CD4-positive, alpha-beta memory T cell (primary cell): ENCODE measurements around the gene ZNF367. TPM values are rescaled to one million over a fixed set of nuclear protein-coding genes. Genes with fewer than 3 reads are reported as not detected.
A peak's percentile ranks its signal among the peaks of the same experiment; 100 is the strongest.

Experiments used
- CTCF ChIA-PET: fragments of 350-600 bp; sonication (Branson Sonifier 250); formaldehyde crosslinking; loops from one replicate; lab custom pipeline; 2021; ENCODE audit warnings: inconsistent platforms; ENCODE audit not compliant: partially characterized antibody; lab: Charles Lee
- POLR2A ChIA-PET: fragments of 350-600 bp; sonication (Branson Sonifier 250); formaldehyde crosslinking; loops from one replicate; lab custom pipeline; 2021; ENCODE audit not compliant: partially characterized antibody; lab: Charles Lee
- DNase-seq, 5 donors: peaks; one replicate each; pipeline versions ENCODE4 v3.0.0 to v3.0.0-alpha.2; 2020 to 2022; ENCODE audit warnings: mixed read lengths in 1 of 5
- H3K27ac ChIP-seq: one replicate; pipeline ENCODE4 v1.7.0; 2013; ENCODE audit warnings: low read depth, low read length
- H3K27me3 ChIP-seq: 2 replicates; pipeline ENCODE4 v1.7.0; 2013; ENCODE audit warnings: mild to moderate bottlenecking, low read length, moderate library complexity; ENCODE audit not compliant: insufficient read depth
- H3K36me3 ChIP-seq: 2 replicates; pipeline ENCODE4 v1.7.0; 2013; ENCODE audit warnings: mild to moderate bottlenecking, low read length, moderate library complexity; ENCODE audit not compliant: insufficient read depth
- H3K4me1 ChIP-seq: 2 replicates; pipeline ENCODE4 v1.7.0; 2013; ENCODE audit warnings: mild to moderate bottlenecking, low read length, moderate library complexity; ENCODE audit not compliant: insufficient read depth
- H3K4me3 ChIP-seq, 2 donors: one replicate each; pipeline ENCODE4 v1.7.0; 2013; ENCODE audit warnings: low read length in 2 of 2, mild to moderate bottlenecking in 1 of 2
- H3K9me3 ChIP-seq, 2 donors: one replicate each; pipeline ENCODE4 v1.7.0; 2013; ENCODE audit warnings: low read length in 2 of 2, control low read depth in 1 of 2; ENCODE audit not compliant: control insufficient read depth in 1 of 2
- H3K27ac Mint-ChIP-seq, 7 donors: one replicate each; pipeline ENCODE4 v1.8.0; 2020 to 2021; ENCODE audit warnings: mixed read lengths in 7 of 7, mild to moderate bottlenecking in 6 of 7, inconsistent platforms in 3 of 7, moderate library complexity in 3 of 7
- H3K27me3 Mint-ChIP-seq, 2 donors: one replicate each; pipeline ENCODE4 v1.8.0; 2020 to 2021; ENCODE audit warnings: mixed read lengths in 2 of 2
- H3K36me3 Mint-ChIP-seq, 2 donors: one replicate each; pipeline ENCODE4 v1.8.0; 2020 to 2021; ENCODE audit warnings: mixed read lengths in 2 of 2, inconsistent platforms in 1 of 2, mild to moderate bottlenecking in 1 of 2
- H3K4me1 Mint-ChIP-seq, 4 donors: one replicate each; pipeline ENCODE4 v1.8.0; 2020 to 2021; ENCODE audit warnings: mixed read lengths in 4 of 4, mild to moderate bottlenecking in 1 of 4
- H3K4me3 Mint-ChIP-seq, 8 donors: one replicate each; pipeline ENCODE4 v1.8.0; 2020 to 2021; ENCODE audit warnings: mixed read lengths in 8 of 8, mild to moderate bottlenecking in 7 of 8, moderate library complexity in 6 of 8, inconsistent platforms in 3 of 8
- H3K9me3 Mint-ChIP-seq, 8 donors: one replicate each; pipeline ENCODE4 v1.8.0; 2020 to 2021; ENCODE audit warnings: mixed read lengths in 8 of 8, mild to moderate bottlenecking in 5 of 8, inconsistent platforms in 3 of 8, moderate library complexity in 1 of 8
- intact Hi-C: fragments of 100-400 bp; cut with micrococcal nuclease; formaldehyde crosslinking; loops from one replicate; pipeline ENCODE4 v1.15.1; 2023
- polyA plus RNA-seq, 2 donors: library from polyadenylated mRNA; unstranded; fragments of 300-500 nt; fragmentation: Illumina TruSeq; gene quantifications; one replicate each; pipeline ENCODE4 v1.2.3, GENCODE V29; 2021
- total RNA-seq, 2 experiments: library from RNA; stranded (reverse); gene quantifications; one replicate each; pipeline ENCODE4 v1.2.3, GENCODE V29; 2021

ZNF367 gene
- total RNA-seq: 1 to 10 TPM; 5.1 to 5.4 TPM
- polyA plus RNA-seq: 1 to 10 TPM in 1 of 2 donors, under 1 TPM in 1; 0.39 to 1.7 TPM

- POLR2A ChIA-PET: interaction anchor here (1.1 to 8.0 kb wide), 7 partner anchors 19 to 148 kb away, joined by 3 to 123 read pairs (median 14); partner anchors contain the start of genes HABP4 and SLC35D2
- H3K27ac Mint-ChIP-seq: peak within 1 kb of the TSS; percentile 92 to 99 (median 97)
- peaks cover 0 to 4% (median 0%) of the 10 kb centered on the region in 8 donors for H3K9me3 Mint-ChIP-seq
- intact Hi-C loops: loop anchor here (1.0 to 10.0 kb wide), 10 partner anchors 32 to 1691 kb away; partner anchors contain the start of genes AOPEP, CDC14B, HABP4 and NCBP1
- peaks cover 0 to 5% of the 10 kb centered on the region in 2 donors for H3K36me3 Mint-ChIP-seq
- no peaks in the 10 kb centered on the region for H3K36me3 ChIP-seq
- H3K4me1 ChIP-seq: peaks cover 48% of the 10 kb centered on the region
- H3K9me3 ChIP-seq: no peaks in the 10 kb centered on the region
- CTCF ChIA-PET: interaction anchor here (2.2 kb wide), 1 partner anchor 31 kb away, joined by 7 read pairs; the partner anchor contains the start of gene HABP4
- peak within 1 kb of the TSS; percentile 81 for H3K27ac ChIP-seq
- no peaks in the 10 kb centered on the region for H3K27me3 Mint-ChIP-seq
- peaks cover 24 to 49% (median 31%) of the 10 kb centered on the region in 4 donors for H3K4me1 Mint-ChIP-seq
- DNase-seq: peak; percentile 90 to 92 (median 92)
- H3K27me3 ChIP-seq: no peaks in the 10 kb centered on the region
- peak within 1 kb of the TSS; percentile 90 to 98 (median 92) for H3K4me3 Mint-ChIP-seq
- H3K4me3 ChIP-seq: peak within 1 kb of the TSS; percentile 86 to 89
These were observed at the start of gene ZNF367 for GRCh38 chr9:96418083-96418919. Gene ZNF367 (minus strand): TSS chr9:96418370. CDS start chr9:96418032, 338 bp downstream.

- H3K36me3 ChIP-seq: peaks cover 14% of the 10 kb centered on the region
- DNase-seq: no peak
- Mint-ChIP-seq H3K4me1 (no peaks in the 10 kb centered on the region), H3K9me3 (no peaks in the 10 kb centered on the region), H3K27ac (peak overlapping the region in 1 of 7 donors; percentile 29), H3K36me3 (peaks cover 30 to 49% of the 10 kb centered on the region in 2 donors), H3K27me3 (no peaks in the 10 kb centered on the region), H3K4me3 (no peak overlapping the region)
- POLR2A ChIA-PET: interaction anchor here (1.7 kb wide), 1 partner anchor 17 kb away, joined by 5 read pairs; no protein-coding TSS in a partner anchor
- H3K27ac ChIP-seq: no peak overlapping the region
- no peaks in the 10 kb centered on the region for H3K27me3 ChIP-seq
- CTCF ChIA-PET: interaction anchor here (0.7 to 0.8 kb wide), 3 partner anchors 26 to 150 kb away, joined by 3 read pairs; no protein-coding TSS in a partner anchor
- H3K4me1 ChIP-seq: no peaks in the 10 kb centered on the region
- no peaks in the 10 kb centered on the region for H3K9me3 ChIP-seq
- no peak overlapping the region for H3K4me3 ChIP-seq
- intact Hi-C loops: no loop called here
These were observed 49.6 kb upstream of the ZNF367 start for GRCh38 chr9:96467784-96468183.

GRCh38 chr9:96464426-96464825 is 46.3 kb upstream of the ZNF367 start:
- Mint-ChIP-seq H3K27ac (peak overlapping the region in 2 of 7 donors; percentile 2 to 25), H3K9me3 (no peaks in the 10 kb centered on the region), H3K27me3 (no peaks in the 10 kb centered on the region), H3K4me3 (no peak overlapping the region), H3K36me3 (peaks cover 35 to 60% of the 10 kb centered on the region in 2 donors), H3K4me1 (no peaks in the 10 kb centered on the region)
- Histone ChIP-seq H3K27me3 (no peaks in the 10 kb centered on the region), H3K4me3 (no peak overlapping the region), H3K27ac (no peak overlapping the region), H3K9me3 (no peaks in the 10 kb centered on the region), H3K4me1 (no peaks in the 10 kb centered on the region), H3K36me3 (no peaks in the 10 kb centered on the region)
- ChIA-PET CTCF (no interaction called here), POLR2A (no interaction called here)
- DNase-seq: no peak
- intact Hi-C loops: no loop called here

GRCh38 chr9:96462541-96462940 is 44.4 kb upstream of the ZNF367 start:
- Histone ChIP-seq H3K27me3 (no peaks in the 10 kb centered on the region), H3K36me3 (no peaks in the 10 kb centered on the region), H3K4me3 (no peak overlapping the region), H3K9me3 (no peaks in the 10 kb centered on the region), H3K4me1 (no peaks in the 10 kb centered on the region), H3K27ac (no peak overlapping the region)
- intact Hi-C loops: no loop called here
- ChIA-PET POLR2A (interaction anchor here (1.1 to 1.2 kb wide), 2 partner anchors 11 to 13 kb away, joined by 3 to 4 read pairs; partner anchors contain the start of gene HABP4), CTCF (no interaction called here)
- peaks cover 0 to 5% (median under 1%) of the 10 kb centered on the region in 4 donors for H3K4me1 Mint-ChIP-seq
- no peak for DNase-seq
- no peaks in the 10 kb centered on the region for H3K27me3 Mint-ChIP-seq
- H3K27ac Mint-ChIP-seq: peak overlapping the region in 1 of 7 donors; percentile 42
- H3K4me3 Mint-ChIP-seq: no peak overlapping the region
- H3K36me3 Mint-ChIP-seq: peaks cover 34 to 58% of the 10 kb centered on the region in 2 donors
- no peaks in the 10 kb centered on the region for H3K9me3 Mint-ChIP-seq

DNA sequence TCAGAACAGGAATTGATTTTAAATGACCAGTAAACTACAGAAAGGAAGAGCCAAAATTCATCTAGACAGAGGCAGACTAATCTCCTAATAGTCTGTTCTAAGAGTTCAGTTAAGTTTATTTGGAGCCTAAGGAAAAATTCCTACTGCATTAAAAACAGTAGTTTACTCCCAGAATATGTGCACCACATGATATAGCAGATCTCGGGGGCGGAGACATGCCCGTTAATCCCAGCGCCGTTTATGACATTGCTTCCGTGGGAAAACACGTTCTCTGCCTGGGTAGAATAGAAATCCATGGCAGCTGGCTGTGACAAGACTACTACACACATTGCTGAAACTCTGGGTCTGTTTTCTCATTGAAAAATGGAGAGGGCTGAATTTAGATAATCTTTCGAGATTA is 43.2 kb upstream of the ZNF367 start:
- DNase-seq: no peak
- no peak overlapping the region for H3K27ac ChIP-seq
- Mint-ChIP-seq H3K4me3 (no peak overlapping the region), H3K27me3 (no peaks in the 10 kb centered on the region), H3K9me3 (no peaks in the 10 kb centered on the region), H3K36me3 (peaks cover 31 to 52% of the 10 kb centered on the region in 2 donors), H3K27ac (peak overlapping the region in 1 of 7 donors; percentile 55), H3K4me1 (peaks cover 0 to 5% (median 1%) of the 10 kb centered on the region in 4 donors)
- H3K36me3 ChIP-seq: no peaks in the 10 kb centered on the region
- ChIA-PET CTCF (no interaction called here), POLR2A (interaction anchor here (1.2 kb wide), 1 partner anchor 12 kb away, joined by 3 read pairs; the partner anchor contains the start of gene HABP4)
- no peaks in the 10 kb centered on the region for H3K9me3 ChIP-seq
- intact Hi-C loops: no loop called here
- no peaks in the 10 kb centered on the region for H3K27me3 ChIP-seq
- H3K4me1 ChIP-seq: no peaks in the 10 kb centered on the region
- H3K4me3 ChIP-seq: no peak overlapping the region

- Histone ChIP-seq H3K4me3 (no peak overlapping the region), H3K36me3 (no peaks in the 10 kb centered on the region), H3K4me1 (no peaks in the 10 kb centered on the region), H3K27me3 (no peaks in the 10 kb centered on the region), H3K9me3 (no peaks in the 10 kb centered on the region), H3K27ac (no peak overlapping the region)
- no peak for DNase-seq
- peaks cover 0 to 5% (median 1%) of the 10 kb centered on the region in 4 donors for H3K4me1 Mint-ChIP-seq
- no peaks in the 10 kb centered on the region for H3K27me3 Mint-ChIP-seq
- POLR2A ChIA-PET: interaction anchor here (2.1 kb wide), 1 partner anchor 11 kb away, joined by 6 read pairs; the partner anchor contains the start of gene HABP4
- H3K4me3 Mint-ChIP-seq: no peak overlapping the region
- intact Hi-C loops: no loop called here
- CTCF ChIA-PET: no interaction called here
- H3K36me3 Mint-ChIP-seq: peaks cover 31 to 48% of the 10 kb centered on the region in 2 donors
- peak overlapping the region in 1 of 7 donors; percentile 52 for H3K27ac Mint-ChIP-seq
- H3K9me3 Mint-ChIP-seq: no peaks in the 10 kb centered on the region
These were observed 42.7 kb upstream of the ZNF367 start for GRCh38 chr9:96460882-96461281.

DNA sequence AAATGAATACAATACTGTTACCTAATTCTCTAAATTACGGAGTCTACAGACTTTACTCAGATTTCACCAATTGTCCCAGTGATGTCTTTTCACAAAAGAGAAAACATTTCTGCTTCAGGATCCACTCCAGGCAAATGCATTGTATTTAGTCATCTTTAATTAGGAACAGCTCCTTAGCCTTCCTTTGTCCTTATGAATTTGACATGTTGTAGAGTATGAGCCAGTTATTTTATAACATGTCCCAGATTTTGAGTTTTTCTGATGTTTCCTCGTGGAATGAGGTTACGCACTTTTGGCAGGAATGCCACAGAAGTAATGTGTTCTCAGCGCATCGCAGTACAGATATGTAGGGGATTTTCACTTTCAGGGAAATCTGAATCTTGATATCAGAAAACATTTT is 42.3 kb upstream of the ZNF367 start:
- ChIA-PET POLR2A (interaction anchor here (2.1 kb wide), 1 partner anchor 10 kb away, joined by 6 read pairs; the partner anchor contains the start of gene HABP4), CTCF (no interaction called here)
- H3K9me3 Mint-ChIP-seq: no peaks in the 10 kb centered on the region
- Histone ChIP-seq H3K36me3 (no peaks in the 10 kb centered on the region), H3K4me3 (no peak overlapping the region), H3K27ac (no peak overlapping the region), H3K27me3 (no peaks in the 10 kb centered on the region), H3K4me1 (no peaks in the 10 kb centered on the region), H3K9me3 (no peaks in the 10 kb centered on the region)
- no peak overlapping the region for H3K4me3 Mint-ChIP-seq
- H3K4me1 Mint-ChIP-seq: peaks cover 0 to 5% (median 1%) of the 10 kb centered on the region in 4 donors
- DNase-seq: no peak
- peaks cover 27 to 44% of the 10 kb centered on the region in 2 donors for H3K36me3 Mint-ChIP-seq
- intact Hi-C loops: no loop called here
- no peaks in the 10 kb centered on the region for H3K27me3 Mint-ChIP-seq
- peak overlapping the region in 1 of 7 donors; percentile 62 for H3K27ac Mint-ChIP-seq
